HG02610 (cell line): ENCODE data around the gene EEPD1.
"Not testable (repeated sequence)": the region's sequence is repeated elsewhere in the genome, so short reads cannot be mapped to it uniquely, and the experiment has no call there.

ENCODE experiments used
- ATAC-seq: cut with Tn5 transposase; IDR thresholded peaks from one replicate; pipeline ENCODE4 v1.9.1; 2021; ENCODE audit warnings: mild to moderate bottlenecking, moderate library complexity; ENCODE audit not compliant: unreplicated experiment

Gene EEPD1

DNA sequence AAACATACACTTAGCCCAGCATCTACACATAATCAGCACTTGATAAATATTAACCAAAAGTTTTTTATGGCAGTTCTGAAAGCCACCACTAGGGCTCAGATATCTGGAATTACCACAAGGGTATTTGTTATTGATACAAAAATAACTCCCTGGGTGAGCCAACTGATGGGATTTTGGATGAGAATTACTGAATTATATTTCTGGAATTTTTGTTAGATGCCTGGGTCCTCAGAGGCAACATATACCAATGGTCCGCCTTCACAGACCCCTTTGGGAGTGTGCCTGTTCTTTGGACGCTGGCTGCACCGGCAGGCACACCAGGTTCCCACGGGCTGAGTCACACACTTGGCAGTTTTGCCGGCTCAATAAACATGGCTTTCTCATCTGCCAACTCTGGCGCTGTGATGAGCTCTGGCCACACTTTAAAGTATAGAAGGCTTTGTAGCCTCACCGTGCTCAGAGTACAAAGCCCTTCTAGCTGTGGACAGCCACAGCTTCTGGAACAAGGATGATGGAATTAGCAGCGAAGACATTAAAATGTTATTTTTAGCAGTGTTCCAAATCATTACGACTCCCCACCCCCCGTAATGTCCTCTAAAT, 24.5 kb upstream of the EEPD1 start:
- no peak for ATAC-seq

DNA sequence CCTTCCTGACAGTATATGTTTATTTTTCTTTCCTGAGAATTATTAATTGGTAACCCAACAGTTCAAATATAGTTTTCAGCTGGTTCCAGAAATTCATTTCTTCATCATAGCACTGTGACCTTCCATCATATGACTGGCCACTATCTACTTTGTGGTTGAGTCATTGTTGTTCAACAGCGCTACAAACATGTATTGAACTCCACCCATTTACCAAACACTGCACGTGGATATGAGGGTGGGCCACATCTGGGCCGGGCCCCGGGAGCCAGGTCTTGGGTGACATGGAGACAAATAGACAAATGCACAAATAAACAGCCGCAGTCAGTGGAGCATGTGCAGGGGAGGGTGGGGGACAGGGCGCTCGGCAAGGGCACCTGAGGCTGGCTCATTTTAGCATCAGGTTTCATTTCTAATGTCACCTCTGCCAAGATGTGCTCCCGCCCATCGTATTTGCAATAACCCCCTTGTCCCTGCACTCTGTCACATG, 24.0 kb upstream of the EEPD1 start:
- ATAC-seq: no peak

DNA sequence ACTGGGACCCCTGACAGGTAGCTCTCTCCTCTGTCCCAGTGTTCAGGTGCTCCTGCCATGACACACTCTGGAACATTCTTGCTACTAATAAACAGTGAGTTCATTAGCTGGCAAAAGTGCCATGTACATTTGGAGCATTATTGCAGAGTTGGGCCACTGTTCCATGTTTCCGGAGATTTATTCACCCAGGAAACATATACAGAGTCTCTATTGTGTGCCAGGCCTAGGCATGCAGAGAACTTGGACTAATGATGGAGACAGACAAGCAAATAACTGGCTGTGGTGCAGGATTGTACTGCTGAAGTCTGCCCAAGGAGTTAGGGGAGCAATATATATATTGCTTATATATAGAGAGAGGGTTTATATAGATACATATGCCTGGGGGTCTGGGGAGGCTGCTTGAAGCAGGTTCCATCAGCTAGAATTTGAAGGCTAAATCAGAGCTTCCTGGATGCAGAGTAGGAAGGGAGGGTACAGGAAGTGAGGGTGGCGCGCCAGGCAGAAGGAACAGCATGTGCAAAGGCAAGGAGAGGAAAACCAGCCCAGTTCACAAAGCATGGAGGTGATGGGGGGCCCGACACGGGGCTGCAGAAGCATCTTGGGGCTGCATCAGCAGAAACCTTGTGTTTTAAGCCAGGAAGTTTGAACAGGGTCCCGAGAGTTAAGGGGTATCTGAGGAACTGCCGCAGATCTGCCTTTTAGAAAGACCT, 22.7 kb upstream of the EEPD1 start:
- ATAC-seq: no peak

DNA sequence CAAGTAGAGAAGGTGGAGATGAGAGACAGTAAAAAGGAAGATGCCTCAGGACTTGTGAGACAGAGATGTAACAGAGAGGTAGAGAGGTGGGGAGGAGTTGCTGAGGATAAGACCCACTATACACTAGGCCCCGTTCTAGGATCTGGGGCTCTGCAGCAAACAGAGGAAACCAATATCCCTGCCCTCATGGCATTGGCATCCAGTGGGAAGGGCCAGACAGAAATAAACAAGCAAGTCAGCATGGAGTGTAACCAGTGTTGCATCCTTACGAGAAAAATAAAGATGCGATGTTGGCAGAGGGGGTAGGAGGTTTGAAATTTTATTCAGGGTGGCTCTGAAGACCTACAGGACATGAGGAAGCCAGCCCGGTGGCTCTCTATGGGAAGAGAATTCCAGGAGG, 22.0 kb upstream of the EEPD1 start:
- ATAC-seq: no peak

DNA sequence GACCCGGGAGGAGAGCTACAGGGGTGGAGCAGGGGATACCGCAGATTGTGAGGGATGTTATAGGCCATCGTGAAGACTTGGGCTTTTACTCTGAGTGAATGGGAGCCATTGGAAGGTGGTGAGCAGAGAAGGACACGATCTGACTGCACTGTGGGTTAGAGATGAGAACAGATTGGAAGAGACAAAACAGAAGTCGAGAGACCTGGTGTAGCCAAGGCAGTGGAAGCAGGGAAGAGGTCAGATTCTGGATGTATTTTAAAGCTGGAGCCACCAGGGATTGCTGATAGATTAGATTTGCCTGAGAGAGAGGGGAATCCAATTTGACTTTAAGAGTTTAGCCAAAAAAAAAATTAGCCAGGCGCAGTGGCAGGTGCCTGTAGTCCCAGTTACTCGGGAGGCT, 21.6 kb upstream of the EEPD1 start:
- no peak for ATAC-seq

DNA sequence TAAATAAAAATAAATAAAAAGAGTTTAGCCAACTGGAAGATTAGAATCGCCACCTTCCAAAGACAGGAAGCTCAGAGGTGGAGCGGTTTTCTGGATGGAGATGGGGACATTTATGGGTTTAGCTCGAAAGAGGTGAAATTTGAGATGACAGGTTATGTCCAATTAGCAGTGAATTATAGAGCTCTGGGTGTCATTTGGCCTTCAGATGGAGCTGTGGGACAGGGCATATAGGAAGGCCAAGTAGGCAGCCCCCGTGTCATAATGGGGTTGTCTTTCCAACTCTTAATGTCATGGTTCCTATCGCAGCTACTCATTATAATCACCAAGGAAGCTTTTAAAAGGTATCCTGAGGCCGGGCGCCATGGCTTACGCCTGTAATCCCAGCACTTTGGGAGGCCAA, 21.0 kb upstream of the EEPD1 start:
- no peak for ATAC-seq

DNA sequence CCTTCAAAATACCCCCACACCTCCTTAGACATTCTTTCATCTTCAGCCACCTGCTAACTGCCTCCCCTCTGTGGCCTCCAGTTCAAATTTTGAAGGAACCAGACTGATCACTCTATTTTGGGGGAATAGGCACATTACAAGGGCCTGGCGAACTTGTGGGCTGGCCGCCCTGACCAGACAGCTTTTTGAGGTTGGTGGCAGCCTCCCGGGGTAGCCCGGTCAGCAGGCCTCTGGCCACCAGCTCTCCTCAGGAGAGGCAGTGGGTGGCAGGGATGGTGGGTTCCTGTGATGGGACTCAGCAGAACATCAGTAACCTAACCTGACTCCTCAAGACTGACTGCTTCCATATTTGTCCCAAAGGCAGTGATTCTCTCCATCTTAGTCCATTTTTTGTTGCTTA, 17.4 kb upstream of the EEPD1 start:
- ATAC-seq: no peak

DNA sequence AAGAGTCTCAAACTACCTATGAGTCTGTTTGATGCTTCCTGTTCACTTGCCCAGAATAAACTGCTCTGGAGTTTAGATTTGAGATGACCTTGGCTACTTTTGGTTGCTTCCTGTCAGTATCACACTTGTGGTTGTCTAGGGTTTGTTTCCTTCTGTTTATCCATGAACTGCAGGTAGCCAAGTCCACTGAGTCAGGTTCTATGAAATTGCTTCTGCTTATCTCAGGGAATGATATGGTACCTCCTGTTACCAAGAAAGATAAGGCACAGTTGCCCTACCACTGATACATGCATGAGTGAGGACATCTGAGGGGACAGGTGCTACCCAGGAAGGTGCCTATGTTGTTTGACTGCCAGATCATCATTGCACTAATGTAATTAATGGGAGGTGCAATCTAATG, 15.8 kb upstream of the EEPD1 start:
- ATAC-seq: no peak

DNA sequence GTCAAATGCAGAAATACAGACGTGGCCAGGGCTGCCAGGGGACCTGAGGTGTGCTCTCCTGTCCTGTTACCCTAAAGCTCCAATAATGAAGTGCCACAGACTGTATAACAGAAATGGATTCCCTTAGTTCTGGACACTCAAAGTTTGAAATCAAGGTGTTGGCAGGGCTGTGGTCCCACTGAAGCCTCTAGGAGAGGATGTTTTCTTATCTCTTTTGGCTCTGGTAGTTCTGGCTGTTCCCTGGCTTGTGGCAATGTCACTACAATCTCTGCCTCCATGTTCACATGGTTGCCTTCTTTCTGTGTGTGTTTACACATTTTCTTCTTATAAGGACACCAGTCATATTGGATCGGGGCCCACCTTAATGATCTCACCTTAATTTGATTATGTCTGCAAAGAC, 15.3 kb upstream of the EEPD1 start:
- ATAC-seq: no peak

DNA sequence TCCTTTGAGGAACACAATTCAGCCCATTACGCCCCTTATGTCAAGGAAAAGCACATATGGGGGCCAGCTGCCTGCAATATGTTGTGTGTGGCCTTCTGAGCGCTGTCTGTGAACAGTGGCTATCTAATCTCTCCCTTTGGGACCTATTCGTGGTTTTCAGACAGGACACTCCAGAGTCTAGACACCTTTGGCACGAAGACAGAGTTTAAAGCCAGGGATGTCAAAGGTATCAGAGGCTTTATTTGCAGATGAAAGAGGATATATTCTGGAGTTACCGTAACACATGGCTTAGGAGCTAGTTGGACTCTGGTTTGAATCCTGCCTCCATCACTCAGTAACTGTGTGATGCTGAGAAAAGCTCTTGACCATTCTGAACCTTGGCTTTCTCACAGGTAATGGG, 14.8 kb upstream of the EEPD1 start:
- no peak for ATAC-seq

DNA sequence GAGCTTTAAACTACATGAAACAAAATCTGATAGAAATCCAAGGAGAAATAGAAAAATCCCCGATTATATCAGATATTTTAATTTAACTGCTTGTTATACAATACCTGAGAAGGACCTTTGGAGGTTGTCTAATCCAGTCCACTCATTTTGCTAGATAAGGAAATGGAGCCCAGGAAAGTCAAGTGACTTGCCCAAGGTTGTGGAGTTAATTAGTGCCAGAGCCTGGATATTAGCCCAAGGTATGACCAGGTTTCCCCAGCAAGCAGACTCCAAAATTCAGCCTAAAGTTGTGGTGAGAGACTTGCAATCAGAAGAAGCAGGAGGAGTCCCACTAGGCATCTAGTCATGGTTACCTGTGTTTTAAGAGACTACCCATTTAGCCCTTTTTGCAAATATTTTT, 11.7 kb upstream of the EEPD1 start:
- no peak for ATAC-seq

DNA sequence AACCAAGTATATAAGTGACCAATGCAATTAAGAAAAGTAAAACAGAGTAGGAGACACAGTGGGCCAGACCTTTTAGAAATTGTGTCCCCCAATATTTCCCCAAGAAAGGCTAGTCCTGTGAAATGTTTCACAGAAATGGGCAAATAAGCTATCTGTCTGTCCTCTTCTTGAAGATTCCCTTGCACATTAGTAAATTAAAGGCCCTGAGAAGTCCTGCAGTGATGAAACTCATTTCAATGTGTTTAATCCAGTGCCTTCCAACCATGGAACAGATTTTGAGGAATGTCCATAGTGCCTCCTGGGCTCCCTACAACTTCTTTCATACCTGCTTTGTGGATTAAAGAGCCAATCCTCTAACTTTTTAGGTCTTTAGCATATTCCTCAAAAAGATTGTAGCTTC, 11.2 kb upstream of the EEPD1 start:
- ATAC-seq: no peak

DNA sequence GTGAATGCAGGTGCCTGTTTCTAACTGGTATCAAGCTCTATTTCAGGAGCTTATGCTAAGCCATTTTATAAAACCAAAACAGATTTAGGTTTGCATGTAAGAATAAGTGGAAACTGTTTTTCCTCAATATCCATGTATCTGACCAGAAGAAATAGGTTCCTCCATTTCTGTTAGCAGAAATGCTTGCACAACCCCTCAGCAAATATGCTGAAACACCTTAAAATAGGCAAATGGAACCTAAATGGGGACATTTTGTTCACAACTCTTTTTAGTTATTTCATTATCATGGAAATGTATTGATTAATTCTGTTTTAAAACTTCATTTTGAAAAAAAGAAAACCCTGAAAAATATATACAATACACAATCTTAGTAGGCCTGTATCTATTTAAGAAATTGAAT, 8.9 kb upstream of the EEPD1 start:
- ATAC-seq: no peak

DNA sequence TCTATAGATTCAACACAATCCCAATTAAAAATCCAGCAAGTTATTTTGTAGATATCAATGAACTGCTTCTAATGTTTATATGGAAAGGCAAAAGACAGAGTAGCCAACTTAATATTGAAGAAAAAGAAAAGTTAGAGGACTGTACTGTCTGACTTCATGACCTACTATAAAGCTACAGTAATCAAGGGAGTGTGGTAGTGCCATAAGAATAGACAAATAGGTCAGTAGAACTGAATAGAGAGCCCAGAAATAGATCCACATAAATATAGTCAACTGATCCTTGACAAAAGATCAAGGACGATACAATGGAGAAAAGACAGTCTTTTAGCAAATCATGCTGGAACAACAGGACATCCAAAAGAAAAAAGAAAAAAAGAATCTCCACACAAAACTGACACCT, 7.4 kb upstream of the EEPD1 start:
- no peak for ATAC-seq

DNA sequence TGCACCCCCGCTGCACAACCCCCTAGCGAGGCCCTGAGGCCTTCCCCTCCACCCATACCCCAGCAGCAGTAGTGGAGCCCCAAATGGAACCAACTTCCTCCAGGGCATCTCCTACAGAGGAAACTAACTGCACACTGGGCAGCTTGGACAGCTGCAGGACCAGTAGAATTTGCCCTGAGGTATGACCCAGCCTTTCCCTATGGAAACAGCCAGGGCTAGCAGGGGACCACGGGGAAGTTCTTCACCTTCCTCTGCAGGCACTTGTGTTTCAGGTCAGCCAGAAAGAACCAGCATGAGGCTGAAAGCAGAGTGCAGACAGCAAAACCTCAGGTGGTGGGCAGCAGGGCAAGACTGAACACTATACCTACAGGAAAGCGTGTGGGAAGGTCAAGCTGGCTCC, 5.7 kb upstream of the EEPD1 start:
- no peak for ATAC-seq

DNA sequence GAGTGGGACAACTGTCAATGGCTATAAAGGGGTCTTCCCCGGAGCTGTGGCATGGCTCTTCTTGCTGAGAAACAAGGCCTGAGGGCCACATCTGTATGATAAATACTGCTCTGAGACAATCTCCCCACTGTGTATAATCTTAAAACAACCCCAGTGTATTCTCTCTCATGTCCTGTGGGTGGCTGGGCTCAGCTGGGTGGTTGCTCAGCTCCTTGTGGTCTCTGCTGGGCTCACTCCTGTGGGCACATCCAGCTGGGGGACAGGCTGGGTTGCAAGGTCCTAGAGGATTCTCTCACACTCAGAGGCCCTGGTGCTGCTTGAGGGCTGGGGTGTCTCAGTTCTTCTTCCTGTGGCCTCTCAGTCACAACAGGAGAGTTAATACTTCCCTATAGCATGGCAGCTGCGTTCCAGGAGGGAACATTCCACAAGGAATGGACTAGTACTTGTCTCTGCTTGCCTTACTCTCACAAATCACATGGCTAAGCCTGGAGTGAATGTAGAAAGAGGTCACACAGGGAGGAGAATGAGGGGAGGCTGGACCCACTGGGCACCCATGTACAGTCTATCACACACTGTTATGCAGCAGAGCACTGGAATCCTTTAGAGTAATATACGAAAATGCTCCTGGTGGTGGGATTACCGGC, 4.5 kb upstream of the EEPD1 start:
- no peak for ATAC-seq

DNA sequence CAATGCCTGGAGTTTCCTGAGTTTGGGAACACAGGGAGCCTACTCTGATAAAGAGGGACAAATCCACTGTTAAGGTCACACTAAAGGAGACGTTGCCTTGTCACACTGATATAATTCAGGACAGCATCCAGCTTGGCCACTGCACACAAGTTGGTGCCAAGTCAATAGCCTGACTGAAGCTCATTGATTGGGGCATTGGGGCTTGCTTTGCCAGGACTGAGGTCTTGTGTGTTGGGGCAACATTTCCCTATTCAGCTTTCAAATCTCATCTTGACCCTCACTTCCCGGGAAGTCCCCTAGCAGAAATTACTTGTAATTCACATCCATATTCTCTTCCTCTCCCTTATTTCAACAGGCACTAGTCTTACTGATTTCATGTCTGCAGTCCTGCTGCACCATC, 3.8 kb upstream of the EEPD1 start:
- ATAC-seq: not testable (repeated sequence)

DNA sequence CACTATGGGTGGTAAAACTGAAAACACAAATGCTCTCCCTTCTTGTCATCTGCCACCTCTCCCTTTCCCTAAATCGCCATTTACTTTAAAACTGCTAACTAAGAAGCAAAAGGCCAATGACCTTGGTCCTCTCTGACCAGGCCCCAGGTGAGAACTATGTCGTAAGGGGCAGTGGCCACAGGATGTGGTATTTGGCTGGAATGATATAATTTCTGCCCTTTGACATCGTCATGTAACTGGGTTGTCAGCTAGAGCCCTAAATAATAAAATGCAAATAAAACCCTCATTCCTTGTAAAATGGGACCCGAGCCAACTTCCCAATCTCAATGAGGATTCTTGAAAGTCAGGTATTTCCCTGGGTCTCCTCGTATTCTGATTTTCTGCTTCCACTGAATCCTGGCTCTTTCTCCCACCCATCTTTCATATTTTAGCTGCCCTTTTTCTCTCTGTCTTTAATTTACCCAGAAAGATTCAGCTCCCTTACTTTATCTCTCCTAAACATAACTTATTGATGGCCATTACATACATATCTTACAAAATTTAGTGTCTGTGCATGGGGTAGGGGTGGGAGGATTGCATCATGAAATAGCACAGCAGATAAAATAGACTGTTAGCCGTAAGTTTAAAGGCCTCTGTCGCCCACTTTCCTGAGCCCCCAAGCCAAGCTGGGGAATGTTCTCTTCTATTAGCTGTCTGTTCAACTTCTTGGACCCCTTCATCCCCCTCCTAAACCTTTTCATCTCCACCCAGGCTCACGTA, 3.2 kb upstream of the EEPD1 start:
- ATAC-seq: no peak

DNA sequence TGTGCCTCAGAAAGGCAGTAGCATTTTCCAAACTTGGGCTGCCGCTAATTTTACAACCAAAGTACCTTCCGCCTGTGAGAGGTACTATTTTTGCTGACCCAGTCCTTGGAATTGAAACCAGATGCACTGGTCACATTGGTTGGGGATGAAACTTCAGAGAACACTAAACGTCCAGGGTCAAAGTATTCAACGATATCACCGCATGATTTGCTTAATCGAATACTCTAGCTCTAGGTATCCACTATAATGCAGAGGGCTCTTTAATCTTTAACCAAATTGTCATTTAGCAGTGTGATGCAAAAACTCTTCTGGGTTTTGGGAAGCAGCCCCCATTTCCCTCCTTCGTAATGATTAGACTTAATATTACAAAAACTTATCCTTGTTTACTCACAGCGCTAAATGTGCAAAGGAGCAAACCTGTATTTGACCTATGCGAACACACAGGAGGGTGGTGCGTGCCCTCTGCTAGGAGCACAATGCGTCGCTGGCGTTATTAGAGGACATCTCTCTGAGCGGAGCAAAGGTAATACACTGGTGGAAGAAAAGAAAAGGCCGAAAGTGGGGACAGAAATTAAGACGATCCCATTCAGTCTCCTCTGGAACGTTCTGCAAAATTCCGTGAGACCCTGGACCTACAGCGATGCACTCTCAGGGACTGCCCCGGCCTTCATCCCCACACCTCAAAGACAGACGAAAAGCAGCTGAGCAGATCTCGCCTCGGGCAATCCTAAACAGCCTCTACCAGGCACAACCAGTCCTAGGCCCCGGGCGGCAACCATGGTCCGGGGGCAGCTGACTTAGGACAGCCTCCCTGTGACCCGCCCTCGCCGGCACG, 916 bp upstream of the EEPD1 start:
- ATAC-seq: no peak

DNA sequence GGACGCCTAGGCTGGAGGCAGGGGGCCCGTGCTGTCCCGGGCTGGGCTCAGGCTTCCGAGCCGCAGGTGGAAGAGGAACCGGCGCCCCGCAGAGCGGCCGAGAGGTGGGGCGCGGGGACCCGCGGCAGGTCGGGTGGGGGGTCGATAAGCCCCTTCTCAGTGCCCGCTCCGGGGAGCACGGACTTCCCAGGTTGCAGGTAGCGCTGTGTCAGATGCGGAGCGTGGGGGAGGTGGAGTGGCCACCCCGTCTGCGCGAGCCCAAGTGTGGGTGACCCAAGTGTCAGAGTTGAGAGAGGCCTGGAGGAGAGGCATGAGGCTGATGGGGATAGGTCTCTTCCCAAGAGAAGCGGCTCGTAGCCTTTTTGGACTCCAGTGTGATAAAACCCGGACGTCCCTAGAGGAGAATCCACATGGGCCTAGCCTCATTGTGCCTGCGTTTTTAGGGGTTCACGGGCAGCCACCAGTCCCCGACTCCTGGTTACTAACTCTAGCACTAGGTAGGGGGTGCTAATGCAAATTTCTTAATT, 580 bp downstream of the EEPD1 start:
- ATAC-seq: no peak
